GM18873 (cell line): Measurements from ENCODE around the gene DECR2.
"Not testable (repeated sequence)": the region's sequence is repeated elsewhere in the genome, so short reads cannot be mapped to it uniquely, and the experiment has no call there.

ENCODE experiments used
- ATAC-seq: cut with Tn5 transposase; IDR thresholded peaks from one replicate; pipeline ENCODE4 v1.9.1; 2021; ENCODE audit warnings: mild to moderate bottlenecking, moderate library complexity, moderate number of reproducible peaks; ENCODE audit not compliant: unreplicated experiment, low FRiP score

The DECR2 gene

GRCh38 chr16:377419-377951 lies 24.2 kb upstream of the DECR2 start:
- ATAC-seq = no peak

GRCh38 chr16:378113-378820 lies 23.4 kb upstream of the DECR2 start:
- ATAC-seq = not testable (repeated sequence)

- no peak for ATAC-seq
Measured at GRCh38 chr16:378821-379182, 22.9 kb upstream of the DECR2 start.

GRCh38 chr16:379183-379960 lies 22.3 kb upstream of the DECR2 start:
- no peak for ATAC-seq

GRCh38 chr16:379961-380761 lies 21.5 kb upstream of the DECR2 start:
- no peak for ATAC-seq

- ATAC-seq = no peak
Measured at GRCh38 chr16:380762-381011, 21.0 kb upstream of the DECR2 start.

GRCh38 chr16:381012-381788 lies 20.5 kb upstream of the DECR2 start:
- no peak for ATAC-seq

- no peak for ATAC-seq
Measured at GRCh38 chr16:381789-382717, 19.6 kb upstream of the DECR2 start, which contains the start of gene PGAP6. TSS of gene PGAP6 (minus strand) at chr16:381978. CDS start at chr16:381821, 157 bp downstream.

GRCh38 chr16:383326-384051 lies 18.2 kb upstream of the DECR2 start:
- no peak for ATAC-seq

- ATAC-seq = no peak
Measured at GRCh38 chr16:386641-387156, 15.0 kb upstream of the DECR2 start.

GRCh38 chr16:387761-388666 lies 13.7 kb upstream of the DECR2 start:
- ATAC-seq = not testable (repeated sequence)

- ATAC-seq = no peak
Measured at GRCh38 chr16:389352-389751, 12.3 kb upstream of the DECR2 start.

- ATAC-seq = no peak
Measured at GRCh38 chr16:391885-392335, 9.8 kb upstream of the DECR2 start.

GRCh38 chr16:392450-393030 lies 9.1 kb upstream of the DECR2 start:
- ATAC-seq = no peak

GRCh38 chr16:396199-396598 lies 5.5 kb upstream of the DECR2 start:
- ATAC-seq = no peak

- ATAC-seq = no peak
Measured at GRCh38 chr16:396605-397004, 5.1 kb upstream of the DECR2 start.

GRCh38 chr16:397135-397661 lies 4.5 kb upstream of the DECR2 start, which contains the start of gene NME4:
TSS of gene NME4 (plus strand) at chr16:397199. CDS start at chr16:397223, 24 bp downstream.
- ATAC-seq = no peak
